HG02970 (cell line): ENCODE measurements around the gene CACNA1H.
"Not testable (repeated sequence)": the region's sequence is repeated elsewhere in the genome, so short reads cannot be mapped to it uniquely, and the experiment has no call there.

Source experiments
- ATAC-seq: cut with Tn5 transposase; IDR thresholded peaks from one replicate; pipeline ENCODE4 v1.9.1; 2021; ENCODE audit warnings: mild to moderate bottlenecking, moderate library complexity, moderate number of reproducible peaks; ENCODE audit not compliant: unreplicated experiment, low FRiP score

CACNA1H gene

DNA sequence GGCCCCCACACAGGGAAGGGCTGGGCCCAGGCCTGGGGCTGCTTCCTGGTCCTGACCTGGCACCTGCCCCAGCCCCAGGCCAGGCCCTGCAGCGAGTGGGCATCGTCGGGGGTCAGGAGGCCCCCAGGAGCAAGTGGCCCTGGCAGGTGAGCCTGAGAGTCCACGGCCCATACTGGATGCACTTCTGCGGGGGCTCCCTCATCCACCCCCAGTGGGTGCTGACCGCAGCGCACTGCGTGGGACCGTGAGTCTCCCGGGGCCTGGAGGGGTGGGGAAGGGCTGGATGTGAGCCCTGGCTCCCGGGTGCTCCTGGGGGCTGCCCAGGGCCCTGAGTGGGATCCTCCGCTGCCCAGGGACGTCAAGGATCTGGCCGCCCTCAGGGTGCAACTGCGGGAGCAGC, 88.2 kb downstream of the CACNA1H start:
- ATAC-seq: not testable (repeated sequence)

DNA sequence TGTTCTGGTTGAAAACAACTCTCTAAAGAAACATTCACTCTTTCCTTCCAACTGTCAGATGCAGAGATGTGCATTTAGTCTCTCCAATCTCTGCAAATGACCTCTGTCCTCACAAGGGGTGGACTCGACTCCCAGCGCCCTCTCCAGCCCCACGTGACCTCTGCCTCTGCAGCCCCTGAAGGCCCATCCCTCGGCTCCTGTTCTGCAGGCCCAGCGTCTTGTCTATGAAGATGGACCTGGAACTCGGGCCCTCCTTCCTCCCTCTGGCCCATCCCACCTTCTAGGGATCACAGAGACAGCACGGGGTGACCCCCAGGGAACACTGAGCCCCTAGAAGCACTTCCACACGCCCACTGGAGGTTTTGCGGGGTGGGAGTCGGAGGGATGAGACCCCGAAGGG, 90.5 kb downstream of the CACNA1H start:
- not testable (repeated sequence) for ATAC-seq

DNA sequence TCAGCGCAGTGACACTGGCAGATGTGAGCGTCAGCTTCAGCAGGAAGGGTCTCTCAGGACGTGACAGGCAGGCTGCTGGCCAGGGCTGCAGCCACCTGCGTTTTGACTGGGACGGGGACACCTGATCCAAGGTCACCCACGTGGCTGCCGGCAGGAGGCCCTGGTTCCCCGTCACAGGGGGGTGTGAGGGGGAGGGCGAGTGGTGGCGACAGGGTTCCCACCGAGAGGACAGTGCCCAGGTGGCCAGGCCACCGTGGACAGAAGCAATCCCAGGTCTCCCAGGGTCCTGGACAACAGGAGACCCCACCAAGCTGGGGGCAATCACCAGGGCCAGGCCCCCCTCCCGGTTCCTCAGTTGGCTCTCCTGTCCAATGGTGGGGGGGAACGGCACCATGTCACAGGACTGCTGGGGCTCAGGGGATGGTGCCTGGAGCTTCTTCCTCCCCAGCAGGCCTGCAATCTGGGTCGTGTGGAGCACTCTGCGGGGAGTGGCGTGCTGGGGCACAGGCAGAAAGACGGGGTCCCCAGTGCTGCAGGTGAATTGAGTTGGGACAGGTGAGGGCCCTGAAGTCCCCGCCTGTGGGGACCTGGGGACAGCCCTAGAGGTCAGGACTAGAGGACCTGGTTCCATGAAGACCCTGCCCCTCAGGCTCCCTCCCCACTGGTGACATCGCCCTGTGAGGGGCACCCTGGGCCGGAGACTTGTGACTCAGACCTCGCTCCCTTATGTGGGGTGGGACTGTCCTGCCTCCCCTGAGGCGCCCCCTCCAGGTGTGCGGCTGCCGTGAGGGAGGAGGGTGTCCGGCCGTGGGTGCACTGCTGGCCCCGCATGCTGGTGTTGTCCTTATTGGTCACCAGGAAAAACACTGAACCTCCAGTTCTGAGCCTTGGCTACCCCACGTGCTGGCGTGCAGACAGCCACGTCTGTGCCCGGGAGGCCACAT, 91.3 kb downstream of the CACNA1H start:
- ATAC-seq: not testable (repeated sequence)

DNA sequence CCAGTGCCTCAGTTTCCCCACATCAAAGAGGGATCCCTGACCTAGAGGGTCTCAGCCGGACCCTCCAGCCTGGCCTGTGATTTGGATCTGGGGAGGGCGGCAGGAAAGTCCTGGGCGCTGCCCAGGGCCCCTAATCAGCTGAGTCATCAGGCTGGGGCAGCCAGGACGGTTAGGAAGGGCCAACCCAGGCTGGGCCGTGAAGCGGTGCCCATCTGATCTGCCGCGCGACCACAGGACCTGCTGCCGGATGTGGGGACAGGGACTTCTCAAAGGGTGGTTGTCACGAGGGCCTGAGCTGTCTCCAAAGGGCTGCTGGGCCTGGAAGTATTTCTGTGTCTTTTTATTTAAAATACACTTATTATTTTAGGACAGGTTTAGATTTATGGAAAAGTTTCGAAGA, 92.0 kb downstream of the CACNA1H start:
- ATAC-seq: no peak

DNA sequence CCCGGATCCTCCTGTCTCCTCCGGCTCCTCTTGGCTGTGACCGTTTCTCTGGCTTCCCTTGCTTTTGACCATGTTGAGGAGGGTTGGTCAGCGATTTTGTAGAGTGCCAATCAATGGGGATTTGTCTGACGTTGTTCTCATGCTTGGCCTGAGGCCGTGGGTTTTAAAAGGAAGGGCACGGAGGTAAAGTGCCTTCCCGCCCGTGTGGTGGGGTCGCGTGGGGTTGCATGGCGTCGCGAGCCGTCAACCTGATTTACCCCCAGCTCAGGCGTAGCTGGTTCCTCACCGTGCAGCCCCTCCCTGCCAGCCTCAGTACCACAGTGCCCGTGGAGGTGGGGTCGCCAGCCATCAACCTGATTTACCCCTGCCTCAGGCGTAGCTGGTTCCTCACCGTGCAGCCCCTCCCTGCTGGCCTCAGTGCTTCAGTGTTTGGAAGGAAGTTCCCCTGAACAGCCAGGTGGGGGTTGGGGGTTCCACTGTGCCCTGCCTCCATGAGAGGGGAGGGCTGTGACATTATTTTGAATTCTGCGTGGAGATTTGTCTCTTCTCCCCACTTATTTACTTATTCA, 92.6 kb downstream of the CACNA1H start:
- no peak for ATAC-seq

DNA sequence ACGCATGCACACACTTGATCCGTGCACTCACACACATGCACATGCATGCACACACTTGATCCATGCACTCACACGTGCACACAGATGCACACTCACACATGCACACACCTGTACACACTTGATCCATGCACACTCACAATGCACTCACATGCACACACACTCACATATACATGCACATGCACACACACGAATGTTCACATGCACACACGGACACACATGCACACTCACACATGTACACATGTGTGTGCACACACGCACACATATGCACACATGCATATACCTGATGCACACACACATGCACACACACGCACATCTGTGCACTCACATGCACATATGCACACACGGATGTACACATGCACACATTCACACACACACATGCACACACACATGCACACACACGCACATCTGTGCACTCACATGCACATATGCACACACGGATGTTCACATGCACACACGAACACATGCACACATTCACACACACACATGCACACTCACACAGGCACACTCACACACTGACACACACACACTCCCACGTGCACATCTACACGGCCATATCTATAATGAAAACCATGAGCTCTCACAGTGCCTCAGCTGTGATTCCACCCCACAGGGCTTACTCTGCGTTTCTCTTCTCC, 95.1 kb downstream of the CACNA1H start:
- not testable (repeated sequence) for ATAC-seq

DNA sequence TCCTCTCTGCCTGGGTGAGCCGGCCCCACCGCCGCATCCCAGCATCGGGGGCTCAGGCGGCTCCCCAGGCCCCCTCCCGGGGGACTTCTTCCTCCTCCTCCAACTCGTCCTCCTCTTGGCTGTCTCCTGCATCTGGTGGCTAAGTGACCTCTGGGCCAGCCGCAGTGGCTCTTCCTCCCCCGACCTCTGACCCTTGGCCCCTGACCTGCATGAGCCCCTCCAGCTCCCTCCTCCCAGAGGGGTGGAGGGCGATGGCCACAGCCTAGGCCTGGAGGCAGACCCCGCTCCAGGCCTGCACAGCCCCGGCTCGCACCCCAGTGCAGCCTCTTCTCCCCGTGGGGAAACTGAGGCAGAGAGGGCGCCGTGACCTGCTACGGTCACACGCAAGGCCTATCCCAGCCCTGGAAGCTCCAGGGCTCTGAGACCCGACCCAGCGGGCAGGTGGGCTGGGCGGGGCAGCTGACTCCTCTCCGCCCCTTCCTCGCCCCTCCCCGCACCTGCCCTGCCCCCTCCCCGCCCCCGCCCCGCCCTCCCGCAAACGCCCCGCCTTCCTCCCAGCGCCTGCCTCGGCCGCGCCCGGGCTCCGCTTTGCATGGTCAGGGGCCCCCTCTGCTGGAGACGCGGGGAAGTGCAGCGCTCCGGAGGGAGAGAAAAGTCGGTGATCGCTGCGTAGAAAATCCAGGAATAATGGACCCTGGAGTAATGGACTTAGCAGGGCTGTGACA, 96.3 kb downstream of the CACNA1H start:
- not testable (repeated sequence) for ATAC-seq

DNA sequence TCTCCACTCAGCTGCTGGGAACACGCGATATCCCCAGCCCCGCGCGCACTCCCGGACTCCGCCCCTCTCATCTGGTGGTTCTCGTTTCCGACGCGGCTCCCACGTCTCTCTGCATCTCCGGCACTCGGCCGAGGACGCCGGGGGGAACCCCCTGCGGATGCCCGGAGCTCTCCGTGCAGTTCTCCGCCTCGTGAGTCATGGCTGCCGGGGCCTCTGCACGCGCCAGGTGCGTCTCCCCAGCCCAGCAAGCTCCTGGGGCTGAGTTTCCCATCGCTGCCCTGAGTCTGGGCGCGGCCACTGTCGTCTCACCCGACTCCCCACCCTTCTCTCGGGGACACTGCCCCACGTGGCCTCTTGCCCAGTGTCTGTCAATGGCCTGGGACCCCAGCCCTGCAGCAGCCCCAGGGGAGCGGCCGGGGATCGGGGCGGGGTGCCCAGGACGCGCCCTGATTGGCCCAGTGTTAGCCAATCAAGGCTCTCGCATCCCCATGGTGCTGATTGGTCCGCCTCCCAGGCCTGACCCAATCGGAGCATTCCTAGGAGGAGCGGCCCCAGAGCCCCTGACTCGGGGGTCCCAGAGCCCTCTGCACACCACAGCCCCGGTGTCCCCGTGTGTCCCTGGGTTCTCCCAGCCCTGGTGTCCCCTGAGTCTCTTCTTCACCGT, 100.9 kb downstream of the CACNA1H start:
- ATAC-seq: not testable (repeated sequence)

DNA sequence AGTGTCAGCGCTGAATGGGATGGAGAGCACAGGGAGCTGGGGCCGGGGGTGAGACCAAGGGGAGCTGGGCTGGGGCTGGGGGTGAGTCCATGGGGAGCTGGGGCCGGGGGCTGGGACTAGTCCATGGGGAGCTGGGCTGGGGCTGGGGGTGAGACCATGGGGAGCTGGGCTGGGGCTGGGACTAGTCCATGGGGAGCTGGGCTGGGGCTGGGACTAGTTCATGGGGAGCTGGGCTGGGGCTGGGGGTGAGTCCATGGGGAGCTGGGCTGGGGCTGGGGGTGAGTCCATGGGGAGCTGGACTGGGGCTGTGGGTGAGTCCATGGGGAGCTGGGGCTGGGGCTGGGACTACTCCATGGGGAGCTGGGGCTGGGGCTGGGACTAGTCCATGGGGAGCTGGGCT, 101.9 kb downstream of the CACNA1H start:
- ATAC-seq: not testable (repeated sequence)

DNA sequence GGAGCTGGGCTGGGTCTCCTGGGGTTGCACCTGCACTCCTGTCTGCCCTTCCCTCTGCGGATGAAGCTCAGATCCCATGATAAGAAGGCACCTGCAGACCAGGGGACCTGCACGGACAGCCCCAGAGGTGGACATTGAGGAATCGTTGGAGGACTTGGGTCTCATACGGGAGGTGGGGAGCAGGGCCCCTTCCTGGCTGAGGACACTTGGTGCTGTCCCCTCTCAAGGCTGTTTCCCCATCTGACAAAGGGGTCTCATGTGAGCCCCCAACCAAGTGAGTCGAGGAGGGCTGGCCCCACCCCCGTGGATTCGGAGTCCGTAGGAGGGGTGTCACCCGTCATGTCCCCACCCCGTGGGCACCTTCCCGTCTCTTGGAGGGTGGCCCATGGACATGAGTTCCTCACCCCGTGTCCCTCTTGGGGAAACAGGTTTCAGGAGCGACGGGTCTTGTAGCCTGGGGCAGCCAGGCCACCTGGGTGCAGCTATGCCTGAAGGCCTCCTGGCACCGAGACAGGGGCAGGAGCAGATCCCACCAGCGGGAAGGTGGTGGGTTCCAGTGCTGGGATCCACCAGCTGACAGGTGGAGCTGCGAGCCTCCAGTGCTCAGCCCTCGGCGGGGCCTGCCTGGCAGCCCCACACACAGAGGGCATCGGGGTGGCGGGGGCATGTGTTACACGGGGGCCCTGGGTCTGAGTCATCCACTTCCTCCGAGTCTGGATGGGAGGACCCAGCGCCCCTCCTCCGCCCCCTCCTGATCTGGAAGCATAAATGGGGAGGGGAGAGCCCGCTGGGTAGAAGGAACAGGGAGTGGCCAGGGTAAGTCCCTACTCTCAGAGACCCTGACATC, 102.6 kb downstream of the CACNA1H start, which contains the start of gene TPSD1:
Gene TPSD1, plus strand, starts transcription at position 794 of the 847 bp plus-strand sequence. CDS start 212 bp downstream, outside the sequence.
- ATAC-seq: not testable (repeated sequence)

DNA sequence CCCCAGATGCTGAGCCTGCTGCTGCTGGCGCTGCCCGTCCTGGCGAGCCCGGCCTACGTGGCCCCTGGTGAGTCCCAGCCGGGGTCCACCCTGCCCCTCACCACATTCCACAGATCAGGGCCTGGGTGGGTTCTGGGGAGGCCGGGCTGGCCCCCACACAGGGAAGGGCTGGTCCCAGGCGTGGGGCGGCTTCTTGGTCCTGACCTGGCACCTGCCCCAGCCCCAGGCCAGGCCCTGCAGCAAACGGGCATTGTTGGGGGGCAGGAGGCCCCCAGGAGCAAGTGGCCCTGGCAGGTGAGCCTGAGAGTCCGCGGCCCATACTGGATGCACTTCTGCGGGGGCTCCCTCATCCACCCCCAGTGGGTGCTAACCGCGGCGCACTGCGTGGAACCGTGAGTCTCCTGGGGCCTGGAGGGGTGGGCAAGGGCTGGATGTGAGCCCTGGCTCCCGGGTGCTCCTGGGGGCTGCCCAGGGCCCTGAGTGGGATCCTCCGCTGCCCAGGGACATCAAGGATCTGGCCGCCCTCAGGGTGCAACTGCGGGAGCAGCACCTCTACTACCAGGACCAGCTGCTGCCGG, 103.5 kb downstream of the CACNA1H start:
- not testable (repeated sequence) for ATAC-seq

DNA sequence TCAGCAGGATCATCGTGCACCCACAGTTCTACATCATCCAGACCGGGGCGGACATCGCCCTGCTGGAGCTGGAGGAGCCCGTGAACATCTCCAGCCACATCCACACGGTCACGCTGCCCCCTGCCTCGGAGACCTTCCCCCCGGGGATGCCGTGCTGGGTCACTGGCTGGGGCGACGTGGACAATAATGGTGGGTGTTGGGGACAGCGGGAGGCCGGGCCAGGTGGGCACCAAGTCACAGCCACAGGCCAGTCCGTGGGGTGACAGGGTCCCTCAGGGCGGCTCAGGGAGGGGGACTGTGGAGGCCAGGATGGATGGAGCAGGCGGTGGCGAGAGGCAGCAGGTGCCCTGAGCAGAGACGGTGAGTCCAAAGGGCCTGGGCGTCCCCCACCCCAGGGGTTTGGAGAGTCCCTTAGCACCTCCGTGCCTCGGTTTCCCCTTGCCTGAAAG, 104.0 kb downstream of the CACNA1H start:
- no peak for ATAC-seq

DNA sequence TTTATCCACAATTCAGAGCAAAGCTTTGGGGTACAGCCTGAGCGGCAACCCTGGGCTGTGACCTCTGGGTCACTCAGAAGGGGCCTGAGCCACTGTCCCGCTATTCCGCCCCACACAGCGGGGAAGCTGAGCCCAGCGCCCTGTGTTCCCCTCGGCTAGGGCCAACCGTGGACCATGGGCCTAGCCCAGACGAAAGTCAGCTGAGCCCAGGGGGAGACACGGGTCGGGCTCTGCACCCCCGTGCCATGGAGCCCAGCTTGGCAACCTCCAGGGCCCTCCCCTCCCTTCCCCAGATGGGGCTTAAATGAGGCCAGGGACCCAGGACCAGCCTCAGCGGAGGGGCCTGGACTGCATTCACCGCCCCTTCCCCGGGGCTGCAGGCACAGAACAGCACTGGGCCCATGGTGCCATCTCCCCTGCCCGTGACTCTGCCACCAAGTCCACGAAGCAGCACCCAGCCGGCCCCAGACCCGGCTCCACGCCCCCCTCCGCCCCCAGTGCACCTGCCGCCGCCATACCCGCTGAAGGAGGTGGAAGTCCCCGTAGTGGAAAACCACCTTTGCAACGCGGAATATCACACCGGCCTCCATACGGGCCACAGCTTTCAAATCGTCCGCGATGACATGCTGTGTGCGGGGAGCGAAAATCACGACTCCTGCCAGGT, 104.8 kb downstream of the CACNA1H start:
- no peak for ATAC-seq

DNA sequence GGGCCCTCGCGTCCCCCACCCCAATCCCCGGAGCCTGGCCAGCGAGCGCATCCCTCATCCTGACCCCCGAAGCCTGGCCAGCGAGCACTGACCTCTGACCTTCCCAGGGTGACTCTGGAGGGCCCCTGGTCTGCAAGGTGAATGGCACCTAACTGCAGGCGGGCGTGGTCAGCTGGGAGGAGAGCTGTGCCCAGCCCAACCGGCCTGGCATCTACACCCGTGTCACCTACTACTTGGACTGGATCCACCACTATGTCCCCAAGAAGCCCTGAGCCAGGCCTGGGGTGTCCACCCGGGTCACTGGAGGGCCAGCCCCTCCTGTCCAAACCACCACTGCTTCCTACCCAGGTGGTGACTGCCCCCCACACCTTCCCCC, 105.3 kb downstream of the CACNA1H start:
- ATAC-seq: no peak

DNA sequence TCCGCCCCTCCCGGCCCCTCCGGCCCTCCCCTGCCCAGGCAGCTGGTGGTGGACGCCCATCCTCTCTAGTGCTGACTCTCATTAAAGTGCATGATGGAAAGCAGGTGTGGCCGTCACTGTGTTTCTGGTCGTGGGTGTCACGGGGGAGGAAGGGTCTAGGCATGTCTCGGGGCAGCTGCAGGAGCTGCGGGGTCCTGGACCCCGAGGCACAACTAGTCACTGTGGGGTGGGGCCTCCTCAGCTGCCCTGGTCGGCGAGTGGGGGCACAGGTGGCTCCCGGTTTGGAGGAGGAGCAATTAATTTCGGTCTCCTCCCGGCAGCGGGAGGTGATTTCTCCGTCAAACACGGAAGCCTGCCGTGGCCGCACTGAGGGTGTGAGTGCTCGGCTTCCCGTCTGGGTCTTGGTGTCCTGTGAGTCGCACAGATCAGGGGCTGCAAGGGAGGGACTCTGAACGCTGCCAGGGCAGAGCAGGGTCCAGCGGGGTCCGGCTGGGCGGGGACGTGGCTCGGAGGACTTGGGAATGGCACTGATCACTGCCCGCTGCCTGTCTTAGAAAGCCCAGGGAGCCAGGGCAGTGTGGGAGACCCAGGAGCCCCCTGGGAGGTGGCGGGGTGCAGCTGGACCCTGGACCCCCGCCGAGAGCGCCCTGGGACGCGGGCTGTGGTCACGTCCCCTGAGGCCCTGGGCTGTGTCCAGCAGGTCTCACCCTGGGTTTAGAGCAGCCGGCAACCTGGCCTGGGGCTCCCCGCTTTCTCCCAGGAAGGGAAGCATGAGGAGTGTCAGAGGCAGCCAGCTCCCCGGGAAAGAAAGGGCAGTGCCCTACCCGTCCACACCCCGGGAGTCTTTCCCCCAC, 106.2 kb downstream of the CACNA1H start:
- ATAC-seq: no peak

DNA sequence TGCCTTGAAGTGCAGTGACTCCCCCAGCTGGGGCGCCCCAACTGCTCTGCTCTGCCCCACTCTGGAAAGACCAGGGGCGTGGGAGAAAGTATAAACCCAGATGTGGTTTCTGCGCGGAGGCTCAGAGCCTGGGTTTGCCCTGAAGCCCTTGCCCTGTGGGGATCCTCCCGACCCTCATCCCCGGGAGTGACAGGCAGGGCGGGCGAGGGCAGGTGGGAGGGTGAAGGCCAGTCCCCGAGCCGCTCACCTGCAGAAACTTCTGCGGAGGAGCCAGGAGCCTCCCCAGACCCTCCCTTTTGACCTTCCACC, 106.8 kb downstream of the CACNA1H start:
- ATAC-seq: no peak

DNA sequence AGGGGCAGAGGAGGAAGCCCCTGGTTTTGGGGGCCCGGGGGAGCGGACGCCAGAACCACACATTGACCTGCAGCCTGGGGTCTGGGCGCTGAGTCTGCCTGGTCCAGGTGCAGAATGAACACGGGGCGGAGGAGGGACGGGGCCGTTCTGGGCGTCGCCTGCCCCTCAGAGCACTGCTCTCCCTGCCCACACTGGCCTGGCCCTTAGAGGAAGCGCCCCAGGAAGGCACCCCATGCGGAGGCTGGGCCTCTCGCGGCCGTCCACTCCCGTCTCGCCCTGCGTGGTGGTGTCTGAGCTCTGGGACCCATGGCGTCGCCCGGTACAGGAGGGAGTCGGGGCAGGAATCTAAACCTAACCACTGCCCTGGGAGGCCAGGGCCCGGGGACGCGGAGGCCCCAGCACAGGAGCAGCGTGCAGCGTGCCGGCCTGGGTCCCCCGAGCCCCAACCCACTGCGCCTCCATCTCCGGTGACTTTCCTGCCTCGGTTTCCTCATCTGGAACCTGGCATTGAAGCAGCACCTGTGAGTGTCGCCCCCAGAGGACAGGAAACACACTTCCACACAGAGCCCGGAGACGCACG, 107.3 kb downstream of the CACNA1H start:
- ATAC-seq: no peak
